Fibroblast of villous mesenchyme (primary cell): Measurements from ENCODE around the gene TMEM176B. TPM values are rescaled to one million over a fixed set of nuclear protein-coding genes. Genes with fewer than 3 reads are reported as not detected.

Source experiments
- DNase-seq: peaks from one replicate; pipeline ENCODE4 v3.0.0-alpha.2; 2010; ENCODE audit warnings: low read depth
- H3K4me3 ChIP-seq: 2 replicates; pipeline ENCODE4 v1.5.1; 2011; ENCODE audit warnings: low read depth, mild to moderate bottlenecking, low read length
- total RNA-seq: library from RNA; depleted of rRNA; stranded (reverse); fragments of >200 nt; gene quantifications from 2 replicates; pipeline ENCODE4 v1.2.3, GENCODE V29; 2012
- TF ChIP-seq, protein P1 (sequence below): IDR thresholded peaks from 2 replicates; pipeline ENCODE4 v1.5.1; 2012; ENCODE audit warnings: low read depth, mild to moderate bottlenecking, low read length; ENCODE audit not compliant: insufficient read depth

The TMEM176B gene
- total RNA-seq, 1 donor = 0.43 TPM

DNA sequence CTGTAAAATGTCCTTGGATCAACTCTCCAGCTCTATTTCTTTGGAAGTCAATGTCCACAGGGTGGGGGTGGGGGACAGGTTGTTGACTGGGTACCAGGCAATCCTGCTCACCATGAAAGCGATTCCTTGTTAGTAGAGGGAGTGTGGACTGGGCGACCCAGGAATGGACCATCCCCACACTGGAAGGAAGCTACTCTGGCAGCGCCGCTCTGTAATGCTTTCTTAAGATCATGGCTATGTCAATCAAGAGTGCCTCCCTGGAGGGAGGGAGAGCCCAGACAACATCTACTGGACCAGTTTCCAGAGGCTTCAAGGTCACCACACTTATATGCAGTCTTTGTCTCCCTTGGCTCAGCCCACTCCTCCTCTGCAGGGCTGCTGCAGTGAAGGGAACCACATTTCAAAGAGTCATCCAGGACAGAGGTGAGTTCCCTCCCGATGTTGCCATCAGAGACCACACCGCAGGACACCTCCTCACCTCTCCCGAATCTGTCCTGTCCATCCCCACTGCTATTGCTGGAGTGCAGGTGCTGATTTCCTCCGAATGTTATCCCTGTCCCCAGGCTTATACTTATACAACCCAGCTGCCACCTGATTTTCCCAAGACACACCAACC is 56.0 kb downstream of the TMEM176B start:
- no peak for DNase-seq
- TF ChIP-seq, protein P1, sequence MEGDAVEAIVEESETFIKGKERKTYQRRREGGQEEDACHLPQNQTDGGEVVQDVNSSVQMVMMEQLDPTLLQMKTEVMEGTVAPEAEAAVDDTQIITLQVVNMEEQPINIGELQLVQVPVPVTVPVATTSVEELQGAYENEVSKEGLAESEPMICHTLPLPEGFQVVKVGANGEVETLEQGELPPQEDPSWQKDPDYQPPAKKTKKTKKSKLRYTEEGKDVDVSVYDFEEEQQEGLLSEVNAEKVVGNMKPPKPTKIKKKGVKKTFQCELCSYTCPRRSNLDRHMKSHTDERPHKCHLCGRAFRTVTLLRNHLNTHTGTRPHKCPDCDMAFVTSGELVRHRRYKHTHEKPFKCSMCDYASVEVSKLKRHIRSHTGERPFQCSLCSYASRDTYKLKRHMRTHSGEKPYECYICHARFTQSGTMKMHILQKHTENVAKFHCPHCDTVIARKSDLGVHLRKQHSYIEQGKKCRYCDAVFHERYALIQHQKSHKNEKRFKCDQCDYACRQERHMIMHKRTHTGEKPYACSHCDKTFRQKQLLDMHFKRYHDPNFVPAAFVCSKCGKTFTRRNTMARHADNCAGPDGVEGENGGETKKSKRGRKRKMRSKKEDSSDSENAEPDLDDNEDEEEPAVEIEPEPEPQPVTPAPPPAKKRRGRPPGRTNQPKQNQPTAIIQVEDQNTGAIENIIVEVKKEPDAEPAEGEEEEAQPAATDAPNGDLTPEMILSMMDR = no peak
- H3K4me3 ChIP-seq = no peak overlapping the region

DNA sequence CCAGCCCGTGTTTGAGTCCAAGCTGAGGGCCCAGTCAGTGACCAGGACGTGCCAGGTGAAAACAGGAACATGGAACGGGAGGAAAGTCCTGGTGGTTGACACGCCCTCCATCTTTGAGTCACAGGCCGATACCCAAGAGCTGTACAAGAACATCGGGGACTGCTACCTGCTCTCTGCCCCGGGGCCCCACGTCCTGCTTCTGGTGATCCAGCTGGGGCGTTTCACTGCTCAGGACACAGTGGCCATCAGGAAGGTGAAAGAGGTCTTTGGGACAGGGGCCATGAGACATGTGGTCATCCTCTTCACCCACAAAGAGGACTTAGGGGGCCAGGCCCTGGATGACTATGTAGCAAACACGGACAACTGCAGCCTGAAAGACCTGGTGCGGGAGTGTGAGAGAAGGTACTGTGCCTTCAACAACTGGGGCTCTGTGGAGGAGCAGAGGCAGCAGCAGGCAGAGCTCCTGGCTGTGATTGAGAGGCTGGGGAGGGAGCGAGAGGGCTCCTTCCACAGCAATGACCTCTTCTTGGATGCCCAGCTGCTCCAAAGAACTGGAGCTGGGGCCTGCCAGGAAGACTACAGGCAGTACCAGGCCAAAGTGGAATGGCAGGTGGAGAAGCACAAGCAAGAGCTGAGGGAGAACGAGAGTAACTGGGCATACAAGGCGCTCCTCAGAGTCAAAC is 57.7 kb downstream of the TMEM176B start:
- TF ChIP-seq, protein P1 = no peak
- DNase-seq = no peak
- no peak overlapping the region for H3K4me3 ChIP-seq

Other genes starting within 250 kb of the TMEM176B start
- gene GIMAP4, start 233.0 kb downstream of the TMEM176B start, total RNA-seq = not detected in 2 replicates
- not detected in 2 replicates for gene GIMAP6, start 168.0 kb downstream of the TMEM176B start, total RNA-seq
- under 0.01 and 2.6 TPM in 2 replicates for gene GIMAP2, start 114.7 kb downstream of the TMEM176B start, total RNA-seq
- not detected in 2 replicates for gene GIMAP1, start 83.8 kb downstream of the TMEM176B start, total RNA-seq
- gene GIMAP5, start 62.9 kb downstream of the TMEM176B start, total RNA-seq = not detected in 2 replicates
- gene TMEM176A, start 405 bp upstream of the TMEM176B start, total RNA-seq = under 0.01 TPM in 1 of 2 replicates, not detected in the other
- not detected in 2 replicates for gene AOC1, start 52.2 kb upstream of the TMEM176B start, total RNA-seq
- 0.64 and 2.6 TPM in 2 replicates for gene KCNH2, start 178.0 kb upstream of the TMEM176B start, total RNA-seq
- 1.3 and 3.5 TPM in 2 replicates for gene NOS3, start 190.7 kb upstream of the TMEM176B start, total RNA-seq
- under 0.01 and 0.32 TPM in 2 replicates for gene ATG9B, start 224.1 kb upstream of the TMEM176B start, total RNA-seq
- gene ABCB8, start 228.1 kb upstream of the TMEM176B start, total RNA-seq = 35.4 and 36.4 TPM in 2 replicates
- gene ASIC3, start 248.2 kb upstream of the TMEM176B start, total RNA-seq = under 0.01 and 0.32 TPM in 2 replicates